Temporal lobe (tissue), 2 donors: ENCODE measurements around the gene MED15. TPM values are rescaled to one million over a fixed set of nuclear protein-coding genes. Genes with fewer than 3 reads are reported as not detected.

ENCODE experiments used
- small RNA-seq: library from RNA; depleted of rRNA; stranded (forward); fragments of <200 nt; gene quantifications from one replicate; pipeline ENCODE3, GENCODE V24; 2014; ENCODE audit warnings: low replicate concordance
- total RNA-seq: library from RNA; depleted of rRNA; stranded (reverse); fragments of >200 nt; gene quantifications from one replicate; pipeline ENCODE4 v1.2.3, GENCODE V29; 2014

Gene MED15
- total RNA-seq, 1 donor from 2014 or later = 12.5 TPM

Small RNA genes within 50 kb of the gene (small RNA-seq; reads per million reads assigned to genes)
- not detected for gene IGLL4P
- gene RF00019 = not detected
- gene RN7SL812P = not detected
- gene RNY1P9 = 0.96 reads per million, percentile 74 among the genes with 10 or more reads in this experiment

Other genes starting within 250 kb of the MED15 start
- 7.6 TPM for gene RTN4R, start 239.3 kb upstream of the MED15 start, total RNA-seq
- gene DGCR6L, start 187.6 kb upstream of the MED15 start, total RNA-seq = 23.1 TPM
- 37.4 TPM for gene ZNF74, start 113.5 kb upstream of the MED15 start, total RNA-seq
- 2.5 TPM for gene SCARF2, start 69.8 kb upstream of the MED15 start, total RNA-seq
- gene KLHL22, start 11.8 kb upstream of the MED15 start, total RNA-seq = 42.0 TPM